ENCODE results near the gene LAPTM5.

LAPTM5 gene

DNA sequence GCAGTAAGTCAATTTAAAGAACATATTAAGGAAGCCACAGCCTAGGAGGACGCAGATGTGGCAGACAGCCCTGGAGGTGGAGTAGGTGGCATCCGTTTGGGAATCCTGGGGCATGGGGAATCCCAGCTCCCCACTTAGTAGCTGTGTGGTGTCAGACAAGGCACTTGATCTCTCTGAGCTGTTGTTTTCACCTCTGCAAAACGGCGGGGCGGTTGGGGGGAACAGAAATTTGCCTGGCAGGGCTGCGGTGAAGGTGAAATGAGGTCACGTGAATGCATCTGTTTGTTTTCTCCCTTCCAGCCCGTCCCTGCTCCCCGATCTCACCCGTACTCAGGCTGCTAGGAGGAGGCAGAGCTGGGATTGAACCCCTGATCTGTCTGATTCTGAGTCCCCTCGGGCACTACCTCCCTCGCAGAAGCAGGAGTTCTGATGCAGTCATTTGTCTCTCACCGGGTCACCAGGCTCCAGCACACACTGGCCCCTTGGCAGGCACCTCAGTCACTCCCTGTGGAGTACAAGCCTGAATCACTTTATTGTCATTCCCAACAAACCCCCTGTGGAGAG is 2.2 kb upstream of the LAPTM5 start:
- Mint-ChIP-seq H3K4me1 (peaks cover 58% of the 10 kb centered on the region), H3K27me3 (no peaks in the 10 kb centered on the region), H3K36me3 (peaks cover 13% of the 10 kb centered on the region), H3K4me3 (peak overlapping the region; percentile 66), H3K27ac (peak overlapping the region; percentile 94), H3K9me3 (no peaks in the 10 kb centered on the region)
- DNase-seq (ENCODE audit: low spot score in 2 of 2) (peak; percentile 39 to 51), ATAC-seq (ENCODE audit: low read depth) (peak; percentile 12)

DNA sequence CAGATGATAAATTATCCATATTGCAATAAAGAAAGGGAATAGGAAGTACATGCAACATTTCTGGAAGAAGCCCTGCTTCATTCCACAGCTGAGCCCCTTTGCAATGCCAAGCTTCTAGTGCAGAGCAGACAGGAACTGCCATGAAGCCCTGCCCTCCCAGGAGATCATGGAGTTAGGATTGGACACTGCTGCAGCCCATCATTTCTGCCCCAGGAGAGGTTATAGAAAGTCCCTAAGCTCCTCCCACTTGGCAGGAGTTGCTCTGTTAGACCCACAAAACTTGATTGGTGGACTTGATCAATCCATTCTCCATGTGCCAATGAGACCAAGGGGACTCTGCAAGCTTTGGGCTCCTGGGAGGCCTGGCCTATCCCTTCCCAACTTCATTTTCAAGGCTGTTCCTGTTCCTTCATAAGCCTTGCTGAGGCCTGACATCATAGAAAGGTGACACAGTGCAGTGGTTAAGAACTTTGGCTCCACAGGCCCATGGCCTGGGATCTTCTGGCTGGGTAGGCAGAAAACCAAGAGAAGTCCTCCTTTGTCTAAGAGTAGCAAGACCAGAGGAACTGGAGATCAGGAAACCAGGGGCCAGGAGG is 1.3 kb upstream of the LAPTM5 start:
- H3K27ac Mint-ChIP-seq, result peak overlapping the region; percentile 97
- peak overlapping the region; percentile 99 for H3K4me3 Mint-ChIP-seq
- no peaks in the 10 kb centered on the region for H3K27me3 Mint-ChIP-seq
- peaks cover 62% of the 10 kb centered on the region for H3K4me1 Mint-ChIP-seq
- peaks cover 13% of the 10 kb centered on the region for H3K36me3 Mint-ChIP-seq
- no peak for DNase-seq (ENCODE audit: low spot score in 2 of 2)
- no peaks in the 10 kb centered on the region for H3K9me3 Mint-ChIP-seq
- no peak for ATAC-seq (ENCODE audit: low read depth)

- peak overlapping the region; percentile 97 for H3K27ac Mint-ChIP-seq
- no peak for ATAC-seq (ENCODE audit: low read depth)
- H3K36me3 Mint-ChIP-seq, result peaks cover 19% of the 10 kb centered on the region
These were observed 631 bp upstream of the LAPTM5 start for GRCh38 chr1:30758121-30758688.

GRCh38 chr1:30756545-30757351 is 826 bp downstream of the LAPTM5 start:
- H3K4me3 Mint-ChIP-seq, result peak overlapping the region; percentile 99

More at GRCh38 chr1:30758121-30758688, 631 bp upstream of the LAPTM5 start:
- peaks cover 68% of the 10 kb centered on the region for H3K4me1 Mint-ChIP-seq
- H3K9me3 Mint-ChIP-seq, result no peaks in the 10 kb centered on the region
- no peak for DNase-seq (ENCODE audit: low spot score in 2 of 2)
- H3K4me3 Mint-ChIP-seq, result peak overlapping the region; percentile 99
- H3K27me3 Mint-ChIP-seq, result no peaks in the 10 kb centered on the region

GRCh38 chr1:30756206-30756544 is 1.4 kb downstream of the LAPTM5 start:
- DNase-seq (ENCODE audit: low spot score in 2 of 2) (no peak), ATAC-seq (ENCODE audit: low read depth) (no peak)
- Mint-ChIP-seq H3K27ac (peak overlapping the region; percentile 97), H3K9me3 (no peaks in the 10 kb centered on the region), H3K4me1 (peaks cover 64% of the 10 kb centered on the region), H3K36me3 (peaks cover 24% of the 10 kb centered on the region), H3K27me3 (no peaks in the 10 kb centered on the region), H3K4me3 (peak overlapping the region; percentile 99)

More at GRCh38 chr1:30756545-30757351, 826 bp downstream of the LAPTM5 start:
- peak; percentile 62 to 65 for DNase-seq (ENCODE audit: low spot score in 2 of 2)
- Mint-ChIP-seq H3K36me3 (peaks cover 24% of the 10 kb centered on the region), H3K9me3 (no peaks in the 10 kb centered on the region), H3K4me1 (peaks cover 65% of the 10 kb centered on the region), H3K27me3 (no peaks in the 10 kb centered on the region), H3K27ac (peak overlapping the region; percentile 97)
- peak; percentile 34 for ATAC-seq (ENCODE audit: low read depth)

DNA sequence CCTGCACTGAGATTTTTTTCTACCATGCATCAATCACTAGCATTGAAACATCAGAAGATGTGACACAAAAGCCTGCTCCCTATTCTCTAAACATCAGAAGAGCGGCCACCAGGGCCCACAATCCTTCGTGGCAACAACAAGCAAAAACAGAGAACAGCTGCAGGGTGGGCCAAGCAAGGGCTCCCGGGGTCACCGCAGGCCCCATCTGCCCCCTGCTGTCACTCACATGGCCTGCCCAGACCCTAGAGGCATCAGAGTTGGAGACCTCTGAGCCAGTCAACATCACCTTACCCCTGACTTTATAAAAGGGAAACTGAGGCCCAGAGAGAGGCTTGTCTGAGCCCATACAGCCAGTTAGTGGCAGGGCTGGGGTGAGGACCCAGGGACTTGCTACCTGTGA is 1.8 kb downstream of the LAPTM5 start:
- ATAC-seq (ENCODE audit: low read depth) (no peak), DNase-seq (ENCODE audit: low spot score in 2 of 2) (no peak)
- Mint-ChIP-seq H3K9me3 (no peaks in the 10 kb centered on the region), H3K27me3 (no peaks in the 10 kb centered on the region), H3K36me3 (peaks cover 24% of the 10 kb centered on the region), H3K4me3 (peak overlapping the region; percentile 99), H3K27ac (peak overlapping the region; percentile 97), H3K4me1 (peaks cover 61% of the 10 kb centered on the region)

DNA sequence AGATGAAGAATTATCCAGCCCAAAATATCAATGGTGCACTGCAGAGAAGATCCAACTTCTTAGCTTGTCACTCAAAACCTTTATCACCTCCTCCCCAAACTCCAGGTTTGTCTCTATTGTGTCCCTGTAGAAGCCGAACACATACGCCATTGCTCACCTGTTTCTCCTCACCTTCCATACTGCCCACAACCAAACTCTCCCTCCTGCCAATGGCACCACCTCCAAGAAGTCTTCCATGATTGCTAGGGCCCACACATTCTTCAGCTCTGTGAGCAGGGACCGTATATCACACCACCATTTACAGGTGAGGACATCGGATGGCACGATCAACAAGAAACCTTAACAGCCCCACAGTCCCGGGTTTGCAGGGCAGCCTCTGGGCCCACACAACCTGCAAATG is 2.2 kb downstream of the LAPTM5 start:
- no peak for DNase-seq (ENCODE audit: low spot score in 2 of 2)
- Mint-ChIP-seq H3K4me3 (peak overlapping the region; percentile 99), H3K36me3 (peaks cover 24% of the 10 kb centered on the region), H3K9me3 (no peaks in the 10 kb centered on the region), H3K27me3 (no peaks in the 10 kb centered on the region), H3K27ac (peak overlapping the region; percentile 97), H3K4me1 (peaks cover 62% of the 10 kb centered on the region)
- no peak for ATAC-seq (ENCODE audit: low read depth)

DNA sequence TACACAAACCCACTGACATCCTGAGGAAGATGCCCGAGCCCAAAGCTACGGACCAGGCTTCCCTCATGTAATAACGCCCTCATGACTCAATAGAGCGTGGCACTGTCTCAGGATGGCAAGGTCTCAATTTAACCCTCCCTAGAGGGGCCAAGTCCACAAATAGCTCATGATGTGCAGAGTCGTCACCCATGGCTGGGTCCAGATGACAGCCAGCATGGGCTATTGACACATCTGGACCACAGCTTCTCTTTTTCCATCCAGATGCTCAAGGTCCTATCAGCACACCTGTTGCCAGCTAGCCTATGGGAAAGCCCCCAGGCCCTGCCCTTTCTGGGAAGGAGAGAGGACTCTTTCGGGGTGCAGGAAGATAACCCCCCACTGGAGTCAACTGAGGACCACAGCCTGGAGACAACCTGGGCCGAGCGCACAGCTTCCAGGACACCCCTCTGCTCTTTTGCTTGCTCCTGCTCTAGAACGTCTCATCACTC is 2.8 kb downstream of the LAPTM5 start:
- peak; percentile 62 for ATAC-seq (ENCODE audit: low read depth)

DNA sequence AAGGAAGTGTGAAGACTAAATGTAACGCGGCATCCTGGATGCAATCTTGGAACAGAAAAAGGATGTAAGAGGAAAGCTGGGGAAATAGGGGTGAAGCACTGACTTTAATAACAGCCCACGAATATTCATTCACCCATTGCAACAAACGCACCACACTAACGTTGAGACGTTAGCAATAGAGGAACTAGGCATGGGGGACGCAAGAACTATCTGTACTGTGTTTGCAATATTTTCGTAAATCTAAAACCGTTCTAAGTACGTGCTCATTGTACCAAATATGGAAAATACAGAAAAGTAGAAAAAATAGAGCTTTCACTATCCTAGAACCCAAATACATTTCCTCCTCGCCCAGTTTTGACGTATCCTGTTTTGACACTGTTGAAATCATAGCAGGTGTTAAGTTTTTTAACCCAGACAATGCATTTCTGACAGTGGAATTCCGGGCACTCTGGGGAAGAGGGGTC is 3.9 kb downstream of the LAPTM5 start:
- peak overlapping the region; percentile 97 for H3K27ac Mint-ChIP-seq
- ATAC-seq (ENCODE audit: low read depth) (peak; percentile 18), DNase-seq (ENCODE audit: low spot score in 2 of 2) (peak; percentile 27 to 57)
- H3K27me3 Mint-ChIP-seq, result no peaks in the 10 kb centered on the region
- H3K36me3 Mint-ChIP-seq, result peaks cover 32% of the 10 kb centered on the region
- H3K9me3 Mint-ChIP-seq, result no peaks in the 10 kb centered on the region
- H3K4me3 Mint-ChIP-seq, result peak overlapping the region; percentile 99
- H3K4me1 Mint-ChIP-seq, result peaks cover 65% of the 10 kb centered on the region

More for the DNA sequence above, 2.8 kb downstream of the LAPTM5 start:
- DNase-seq (ENCODE audit: low spot score in 2 of 2), result peak; percentile 75 to 86
- no peaks in the 10 kb centered on the region for H3K27me3 Mint-ChIP-seq
- peak overlapping the region; percentile 99 for H3K4me3 Mint-ChIP-seq
- peaks cover 24% of the 10 kb centered on the region for H3K36me3 Mint-ChIP-seq
- no peaks in the 10 kb centered on the region for H3K9me3 Mint-ChIP-seq
- H3K4me1 Mint-ChIP-seq, result peaks cover 62% of the 10 kb centered on the region
- peak overlapping the region; percentile 97 for H3K27ac Mint-ChIP-seq

DNA sequence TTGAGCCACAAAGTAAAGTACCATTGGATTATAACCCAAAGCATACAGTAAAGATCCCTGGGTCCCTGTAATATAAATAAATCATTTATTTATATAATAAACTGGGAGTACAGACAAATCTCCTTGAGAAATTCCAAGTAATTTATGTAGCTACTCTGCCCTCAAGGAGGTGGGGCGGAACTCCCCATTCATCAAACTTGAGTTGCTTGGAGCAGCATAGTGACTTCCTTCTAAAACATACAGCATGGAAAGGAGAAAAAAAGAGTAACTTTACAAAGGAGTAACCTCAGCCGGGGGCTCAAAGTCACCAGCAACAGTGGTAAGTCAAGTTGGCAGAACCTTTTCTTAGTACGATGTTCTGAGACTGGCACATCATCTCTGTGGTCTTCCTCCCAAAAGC is 4.5 kb downstream of the LAPTM5 start:
- peaks cover 65% of the 10 kb centered on the region for H3K4me1 Mint-ChIP-seq
- ATAC-seq (ENCODE audit: low read depth) (no peak), DNase-seq (ENCODE audit: low spot score in 2 of 2) (no peak)
- no peaks in the 10 kb centered on the region for H3K9me3 Mint-ChIP-seq
- H3K4me3 Mint-ChIP-seq, result peak overlapping the region; percentile 99
- H3K27ac Mint-ChIP-seq, result peak overlapping the region; percentile 97
- H3K27me3 Mint-ChIP-seq, result no peaks in the 10 kb centered on the region
- H3K36me3 Mint-ChIP-seq, result peaks cover 35% of the 10 kb centered on the region

DNA sequence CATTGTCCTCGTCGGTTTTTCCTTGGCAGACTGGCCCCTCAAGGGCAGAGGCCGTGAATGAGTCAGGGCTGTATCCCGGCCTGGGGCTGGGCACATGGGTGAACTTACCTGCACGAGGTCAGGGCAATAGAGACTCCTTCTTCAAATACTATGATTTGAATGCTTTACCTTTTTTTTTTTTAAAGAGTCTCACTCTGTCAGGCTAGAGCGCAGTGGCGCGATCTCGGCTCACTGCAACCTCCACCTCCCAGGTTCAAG is 5.0 kb downstream of the LAPTM5 start:
- H3K27me3 Mint-ChIP-seq, result no peaks in the 10 kb centered on the region
- H3K9me3 Mint-ChIP-seq, result no peaks in the 10 kb centered on the region
- H3K4me3 Mint-ChIP-seq, result peak overlapping the region; percentile 76
- DNase-seq (ENCODE audit: low spot score in 2 of 2), result no peak
- no peak for ATAC-seq (ENCODE audit: low read depth)
- H3K36me3 Mint-ChIP-seq, result peaks cover 38% of the 10 kb centered on the region
- peaks cover 69% of the 10 kb centered on the region for H3K4me1 Mint-ChIP-seq
- peak overlapping the region; percentile 97 for H3K27ac Mint-ChIP-seq

DNA sequence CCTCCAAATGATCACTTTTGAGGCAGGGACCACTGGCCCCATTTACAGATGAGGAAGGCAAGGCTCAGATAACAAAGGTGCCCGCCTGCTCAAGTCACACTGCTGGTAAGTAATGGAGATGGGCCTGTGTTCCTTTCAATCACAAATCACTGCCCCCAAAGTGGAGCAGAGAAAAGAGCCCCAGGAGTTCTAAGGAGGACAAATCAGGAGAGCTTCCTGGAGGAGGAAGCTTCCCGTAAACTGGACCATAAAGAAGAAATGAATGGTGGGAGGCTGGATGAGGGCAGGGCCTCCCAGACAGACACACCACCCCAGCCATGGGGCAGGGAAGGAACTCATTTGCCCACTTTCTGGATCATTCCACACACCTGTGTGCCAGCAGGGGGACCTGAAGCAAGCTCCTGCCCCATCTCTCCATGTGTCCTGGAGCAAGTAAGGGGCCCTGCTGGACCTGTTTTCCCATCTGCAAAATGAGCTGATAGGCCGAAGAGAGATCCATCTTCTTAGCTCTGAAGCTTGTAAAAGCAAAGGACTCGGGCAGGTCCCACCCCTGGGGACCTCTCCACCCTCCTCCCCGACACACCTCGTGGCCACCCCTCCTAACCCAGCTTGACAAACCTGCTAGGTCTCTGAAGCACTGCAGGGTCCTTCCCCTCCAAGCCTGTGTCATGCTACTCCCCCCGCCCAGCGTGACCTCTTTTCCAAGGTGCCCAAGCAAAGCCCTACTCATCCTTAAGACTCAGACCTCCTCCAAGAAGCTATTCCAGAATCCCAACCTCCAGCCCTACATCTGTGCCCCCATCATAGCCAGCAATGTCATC is 5.5 kb downstream of the LAPTM5 start:
- H3K27me3 Mint-ChIP-seq, result no peaks in the 10 kb centered on the region
- ATAC-seq (ENCODE audit: low read depth) (no peak), DNase-seq (ENCODE audit: low spot score in 2 of 2) (no peak)
- H3K27ac Mint-ChIP-seq, result peak overlapping the region; percentile 97
- no peaks in the 10 kb centered on the region for H3K9me3 Mint-ChIP-seq
- peak overlapping the region; percentile 76 for H3K4me3 Mint-ChIP-seq
- H3K36me3 Mint-ChIP-seq, result peaks cover 40% of the 10 kb centered on the region
- H3K4me1 Mint-ChIP-seq, result peaks cover 74% of the 10 kb centered on the region

GRCh38 chr1:30750731-30751291 is 6.8 kb downstream of the LAPTM5 start:
- peak; percentile 74 to 83 for DNase-seq (ENCODE audit: low spot score in 2 of 2)
- Mint-ChIP-seq H3K9me3 (no peaks in the 10 kb centered on the region), H3K4me3 (peak overlapping the region; percentile 76)

More at GRCh38 chr1:30750731-30751291, 6.8 kb downstream of the LAPTM5 start:
- peak; percentile 53 for ATAC-seq (ENCODE audit: low read depth)
- Mint-ChIP-seq H3K4me1 (peaks cover 81% of the 10 kb centered on the region), H3K27me3 (no peaks in the 10 kb centered on the region), H3K36me3 (peaks cover 38% of the 10 kb centered on the region), H3K27ac (peak overlapping the region; percentile 97)

Data from memory B cell (primary cell).